H9 (cell line): ENCODE data around the gene AK9. TPM values are rescaled to one million over a fixed set of nuclear protein-coding genes. Genes with fewer than 3 reads are reported as not detected.

Experiments used
- DNase-seq: peaks from one replicate; pipeline ENCODE4 v3.0.0-alpha.2; 2017
- H2AFZ ChIP-seq: one replicate; pipeline ENCODE4 v1.6.1; 2013; ENCODE audit warnings: mild to moderate bottlenecking, low read length, control low read depth, moderate library complexity
- H2AK5ac ChIP-seq: 2 replicates; pipeline ENCODE4 v1.6.1; 2013; ENCODE audit warnings: low read length, control low read depth, mixed read lengths; ENCODE audit not compliant: insufficient read length
- H2BK120ac ChIP-seq: one replicate; pipeline ENCODE4 v1.6.1; 2013; ENCODE audit warnings: low read depth, mild to moderate bottlenecking, low read length, control low read depth, inconsistent platforms; ENCODE audit not compliant: poor library complexity, severe bottlenecking
- H2BK12ac ChIP-seq: 2 replicates; pipeline ENCODE4 v1.6.1; 2013; ENCODE audit warnings: low read length, control low read depth, mixed read lengths, low read depth; ENCODE audit not compliant: insufficient read length
- H2BK15ac ChIP-seq: 2 replicates; pipeline ENCODE4 v1.6.1; 2013; ENCODE audit warnings: low read depth, low read length, control low read depth
- H2BK20ac ChIP-seq: one replicate; pipeline ENCODE4 v1.6.1; 2013; ENCODE audit warnings: low read depth, mild to moderate bottlenecking, low read length, control low read depth, inconsistent platforms; ENCODE audit not compliant: poor library complexity, severe bottlenecking
- H2BK5ac ChIP-seq: 2 replicates; pipeline ENCODE4 v1.6.1; 2013; ENCODE audit warnings: low read length, control low read depth, mixed read lengths; ENCODE audit not compliant: insufficient read length
- H3K14ac ChIP-seq: 2 replicates; pipeline ENCODE4 v1.6.1; 2013; ENCODE audit warnings: low read length, control low read depth; ENCODE audit not compliant: insufficient read depth
- H3K18ac ChIP-seq: 2 replicates; pipeline ENCODE4 v1.6.1; 2013; ENCODE audit warnings: low read depth, mild to moderate bottlenecking, mixed read lengths, low read length, control low read depth; ENCODE audit not compliant: insufficient read length
- H3K23ac ChIP-seq: 2 replicates; pipeline ENCODE4 v1.6.1; 2013; ENCODE audit warnings: low read length, control low read depth, mixed read lengths, low read depth; ENCODE audit not compliant: insufficient read length
- H3K23me2 ChIP-seq: 2 replicates; pipeline ENCODE4 v1.6.1; 2013; ENCODE audit warnings: low read depth, mild to moderate bottlenecking, mixed read lengths, low read length, control low read depth; ENCODE audit not compliant: insufficient read length, poor library complexity, severe bottlenecking
- H3K27ac ChIP-seq: 2 replicates; pipeline ENCODE4 v1.5.1; 2013; ENCODE audit warnings: low read length, control low read depth, mixed read lengths, low read depth; ENCODE audit not compliant: insufficient read length
- H3K27me3 ChIP-seq: 2 replicates; pipeline ENCODE4 v1.6.1; 2013; ENCODE audit warnings: low read length, control low read depth, inconsistent platforms; ENCODE audit not compliant: insufficient read depth
- H3K4ac ChIP-seq: 2 replicates; pipeline ENCODE4 v1.6.1; 2013; ENCODE audit warnings: low read depth, mild to moderate bottlenecking, control low read depth, inconsistent platforms, low read length, moderate library complexity
- H3K4me1 ChIP-seq: 2 replicates; pipeline ENCODE4 v1.6.1; 2013; ENCODE audit warnings: low read length, control low read depth, inconsistent platforms; ENCODE audit not compliant: insufficient read depth
- H3K4me2 ChIP-seq: 2 replicates; pipeline ENCODE4 v1.6.1; 2013; ENCODE audit warnings: low read length, control low read depth, mixed read lengths; ENCODE audit not compliant: insufficient read length, insufficient read depth
- H3K56ac ChIP-seq: 2 replicates; pipeline ENCODE4 v1.6.1; 2013; ENCODE audit warnings: low read depth, mild to moderate bottlenecking, mixed read lengths, low read length, control low read depth; ENCODE audit not compliant: insufficient read length
- H3K79me1 ChIP-seq: 2 replicates; pipeline ENCODE4 v1.6.1; 2013; ENCODE audit warnings: low read depth, mild to moderate bottlenecking, moderate library complexity, low read length, control low read depth, inconsistent platforms; ENCODE audit not compliant: insufficient read depth, poor library complexity, severe bottlenecking
- H3K79me2 ChIP-seq: 2 replicates; pipeline ENCODE4 v1.6.1; 2013; ENCODE audit warnings: low read length, control low read depth, inconsistent platforms; ENCODE audit not compliant: insufficient read depth
- H3K9ac ChIP-seq: 2 replicates; pipeline ENCODE4 v1.6.1; 2013; ENCODE audit warnings: low read length, control low read depth, mixed read lengths; ENCODE audit not compliant: insufficient read length; ENCODE audit errors: extremely low read depth
- H3K9me3 ChIP-seq: one replicate; pipeline ENCODE4 v1.6.1; 2013; ENCODE audit warnings: low read depth, low read length, inconsistent platforms; ENCODE audit not compliant: control insufficient read depth
- H3T11ph ChIP-seq: one replicate; pipeline ENCODE4 v1.6.1; 2013; ENCODE audit warnings: mild to moderate bottlenecking, low read length, control low read depth, inconsistent platforms
- H4K20me1 ChIP-seq: one replicate; pipeline ENCODE4 v1.6.1; 2013; ENCODE audit not compliant: control insufficient read depth, insufficient read length, insufficient read depth
- H4K5ac ChIP-seq: 2 replicates; pipeline ENCODE4 v1.6.1; 2013; ENCODE audit warnings: low read depth, mild to moderate bottlenecking, mixed read lengths, low read length, control low read depth; ENCODE audit not compliant: insufficient read length
- H4K8ac ChIP-seq: replicated peaks from 2 replicates; pipeline ENCODE4 v1.6.1; 2013; ENCODE audit warnings: low read length, control low read depth, mixed read lengths, low read depth; ENCODE audit not compliant: insufficient read length
- H4K91ac ChIP-seq: 2 replicates; pipeline ENCODE4 v1.6.1; 2013; ENCODE audit warnings: low read depth, mild to moderate bottlenecking, moderate library complexity, mixed read lengths, low read length, control low read depth; ENCODE audit not compliant: insufficient read length
- H3K27ac Mint-ChIP-seq, 3 experiments: 2 replicates in 2 of 3; 3 replicates in 1 of 3; pipeline ENCODE4 v1.8.0; 2020 to 2021; ENCODE audit warnings: mixed read lengths in 3 of 3, mild to moderate bottlenecking in 1 of 3, moderate library complexity in 1 of 3
- H3K27me3 Mint-ChIP-seq: 2 replicates; pipeline ENCODE4 v1.8.0; 2021; ENCODE audit warnings: low read depth, mild to moderate bottlenecking, moderate library complexity, mixed read lengths
- H3K36me3 Mint-ChIP-seq, 3 experiments: 2 replicates in 2 of 3; 3 replicates in 1 of 3; pipeline ENCODE4 v1.8.0; 2020 to 2021; ENCODE audit warnings: low read depth in 3 of 3, mixed read lengths in 3 of 3; ENCODE audit not compliant: insufficient read depth in 1 of 3
- H3K4me1 Mint-ChIP-seq, 2 experiments: 2 replicates each; pipeline ENCODE4 v1.8.0; 2020; ENCODE audit warnings: mixed read lengths in 2 of 2
- H3K4me3 Mint-ChIP-seq, 2 experiments: 2 replicates in 1 of 2; 3 replicates in 1 of 2; pipeline ENCODE4 v1.8.0; 2020 to 2021; ENCODE audit warnings: mild to moderate bottlenecking in 2 of 2, mixed read lengths in 2 of 2, moderate library complexity in 1 of 2
- H3K9me3 Mint-ChIP-seq, 2 experiments: 2 replicates in 1 of 2; 3 replicates in 1 of 2; pipeline ENCODE4 v1.8.0; 2020; ENCODE audit warnings: mild to moderate bottlenecking in 2 of 2, mixed read lengths in 2 of 2, moderate library complexity in 1 of 2
- WGBS: extraction: QIAGEN DNeasy Blood & Tissue Kit; methylation state at CpG from one replicate; pipeline ENCODE4 v1.1.7; 2013; ENCODE audit warnings: missing lambda C conversion rate, low lambda C conversion rate, mixed read lengths; ENCODE audit not compliant: insufficient read length; ENCODE audit errors: extremely low coverage; 5-methylcytosine and 5-hydroxymethylcytosine counted together
- total RNA-seq: library from RNA; stranded (reverse); gene quantifications from 2 replicates; pipeline ENCODE4 v1.2.1, GENCODE V29; 2021
- TF ChIP-seq, protein P1 (sequence below): fragments of 200-600 bp; sonication (generic); conservative IDR thresholded peaks from 3 replicates; pipeline ENCODE4 v1.8.0; 2021; ENCODE audit warnings: antibody characterized with exemption, mild to moderate bottlenecking

Gene AK9
- total RNA-seq, 1 experiment from 2014 or later = 2.3 TPM

DNA sequence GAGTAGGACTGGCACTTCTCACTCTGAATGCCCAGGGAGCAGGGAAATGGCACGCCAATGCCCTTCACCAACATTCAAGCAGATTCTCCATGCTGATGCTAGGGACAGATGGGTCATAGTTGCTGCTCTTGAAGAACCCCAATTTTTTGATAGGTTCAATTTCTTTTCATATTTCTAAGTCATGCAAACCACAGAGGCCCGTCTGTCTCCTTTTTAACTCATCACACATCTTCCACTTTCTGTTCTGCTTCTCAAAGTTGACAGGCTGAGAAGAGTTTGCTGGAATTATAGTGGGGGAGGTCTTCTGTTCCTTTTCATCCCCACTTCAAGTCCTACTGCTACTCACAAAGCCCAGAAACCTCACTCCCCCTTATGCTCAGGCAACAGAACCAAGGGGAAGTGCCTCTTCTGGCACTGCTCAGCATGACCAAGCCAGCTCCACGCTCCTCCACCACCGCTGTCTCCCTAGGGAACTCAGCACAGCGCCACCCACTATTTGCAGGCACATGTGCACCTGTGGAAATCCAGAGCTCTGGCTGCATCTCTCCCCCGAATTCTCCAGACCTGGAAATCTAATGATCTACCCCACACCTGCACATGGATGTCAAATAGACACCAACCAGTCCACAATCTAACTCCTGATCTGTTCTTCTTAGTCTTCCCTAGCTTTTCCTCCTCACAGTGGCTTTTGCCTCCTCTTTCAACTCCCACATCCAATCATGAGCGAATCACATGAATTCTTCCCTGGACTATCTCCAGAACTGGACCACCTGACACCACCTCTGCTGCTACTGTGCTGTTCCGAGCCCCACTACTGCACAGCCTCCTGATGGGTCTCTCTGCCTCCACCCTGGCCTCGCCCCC, 218.6 kb downstream of the AK9 start:
- Histone ChIP-seq H4K91ac (no peak overlapping the region), H4K8ac (no peak overlapping the region), H3K56ac (no peak overlapping the region), H3K79me1 (no peaks in the 10 kb centered on the region), H4K5ac (no peak overlapping the region), H3K4ac (no peak overlapping the region), H2BK20ac (no peak overlapping the region), H2BK5ac (no peak overlapping the region), H3K79me2 (peaks cover 2% of the 10 kb centered on the region; the same call in 1 of the 2 replicates), H2BK12ac (no peak overlapping the region), H3K27ac (no peak overlapping the region), H3K4me1 (no peaks in the 10 kb centered on the region), H3K9ac (no peak overlapping the region), H2AK5ac (no peak overlapping the region), H3K9me3 (no peaks in the 10 kb centered on the region), H3K23me2 (no peaks in the 10 kb centered on the region), H3K23ac (no peak overlapping the region), H4K20me1 (no peaks in the 10 kb centered on the region), H3K27me3 (no peaks in the 10 kb centered on the region), H2AFZ (no peak overlapping the region), H3K18ac (no peak overlapping the region), H3K14ac (no peak overlapping the region), H3T11ph (no peak overlapping the region), H2BK120ac (no peak overlapping the region), H2BK15ac (no peak overlapping the region), H3K4me2 (no peak overlapping the region)
- H3K4me1 Mint-ChIP-seq = peaks cover 4 to 17% of the 10 kb centered on the region in 2 experiments
- DNase-seq = no peak
- H3K4me3 Mint-ChIP-seq = no peak overlapping the region
- no peaks in the 10 kb centered on the region for H3K9me3 Mint-ChIP-seq
- TF ChIP-seq, protein P1, sequence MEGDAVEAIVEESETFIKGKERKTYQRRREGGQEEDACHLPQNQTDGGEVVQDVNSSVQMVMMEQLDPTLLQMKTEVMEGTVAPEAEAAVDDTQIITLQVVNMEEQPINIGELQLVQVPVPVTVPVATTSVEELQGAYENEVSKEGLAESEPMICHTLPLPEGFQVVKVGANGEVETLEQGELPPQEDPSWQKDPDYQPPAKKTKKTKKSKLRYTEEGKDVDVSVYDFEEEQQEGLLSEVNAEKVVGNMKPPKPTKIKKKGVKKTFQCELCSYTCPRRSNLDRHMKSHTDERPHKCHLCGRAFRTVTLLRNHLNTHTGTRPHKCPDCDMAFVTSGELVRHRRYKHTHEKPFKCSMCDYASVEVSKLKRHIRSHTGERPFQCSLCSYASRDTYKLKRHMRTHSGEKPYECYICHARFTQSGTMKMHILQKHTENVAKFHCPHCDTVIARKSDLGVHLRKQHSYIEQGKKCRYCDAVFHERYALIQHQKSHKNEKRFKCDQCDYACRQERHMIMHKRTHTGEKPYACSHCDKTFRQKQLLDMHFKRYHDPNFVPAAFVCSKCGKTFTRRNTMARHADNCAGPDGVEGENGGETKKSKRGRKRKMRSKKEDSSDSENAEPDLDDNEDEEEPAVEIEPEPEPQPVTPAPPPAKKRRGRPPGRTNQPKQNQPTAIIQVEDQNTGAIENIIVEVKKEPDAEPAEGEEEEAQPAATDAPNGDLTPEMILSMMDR = no peak
- WGBS = no CpG with 5 or more reads among the region's 9 CpGs
- H3K27ac Mint-ChIP-seq = peak overlapping the region in 2 of 3 experiments; percentile 1 to 4; a peak in 2 of 7 replicates
- H3K36me3 Mint-ChIP-seq = peaks cover 51 to 98% (median 96%) of the 10 kb centered on the region in 3 experiments
- H3K27me3 Mint-ChIP-seq = no peaks in the 10 kb centered on the region
